Activated CD8-positive, alpha-beta memory T cell treated with anti-CD3 and anti-CD28 coated beads for 48 hours (primary cell): Measurements from ENCODE around the gene B3GNT2.
"Not testable (repeated sequence)": the region's sequence is repeated elsewhere in the genome, so short reads cannot be mapped to it uniquely, and the experiment has no call there.

Source experiments
- DNase-seq, 3 experiments: peaks; one replicate each; pipeline ENCODE4 v3.0.0-alpha.2; 2020; ENCODE audit warnings: low read depth in 2 of 3, low spot score in 2 of 3

B3GNT2 gene

DNA sequence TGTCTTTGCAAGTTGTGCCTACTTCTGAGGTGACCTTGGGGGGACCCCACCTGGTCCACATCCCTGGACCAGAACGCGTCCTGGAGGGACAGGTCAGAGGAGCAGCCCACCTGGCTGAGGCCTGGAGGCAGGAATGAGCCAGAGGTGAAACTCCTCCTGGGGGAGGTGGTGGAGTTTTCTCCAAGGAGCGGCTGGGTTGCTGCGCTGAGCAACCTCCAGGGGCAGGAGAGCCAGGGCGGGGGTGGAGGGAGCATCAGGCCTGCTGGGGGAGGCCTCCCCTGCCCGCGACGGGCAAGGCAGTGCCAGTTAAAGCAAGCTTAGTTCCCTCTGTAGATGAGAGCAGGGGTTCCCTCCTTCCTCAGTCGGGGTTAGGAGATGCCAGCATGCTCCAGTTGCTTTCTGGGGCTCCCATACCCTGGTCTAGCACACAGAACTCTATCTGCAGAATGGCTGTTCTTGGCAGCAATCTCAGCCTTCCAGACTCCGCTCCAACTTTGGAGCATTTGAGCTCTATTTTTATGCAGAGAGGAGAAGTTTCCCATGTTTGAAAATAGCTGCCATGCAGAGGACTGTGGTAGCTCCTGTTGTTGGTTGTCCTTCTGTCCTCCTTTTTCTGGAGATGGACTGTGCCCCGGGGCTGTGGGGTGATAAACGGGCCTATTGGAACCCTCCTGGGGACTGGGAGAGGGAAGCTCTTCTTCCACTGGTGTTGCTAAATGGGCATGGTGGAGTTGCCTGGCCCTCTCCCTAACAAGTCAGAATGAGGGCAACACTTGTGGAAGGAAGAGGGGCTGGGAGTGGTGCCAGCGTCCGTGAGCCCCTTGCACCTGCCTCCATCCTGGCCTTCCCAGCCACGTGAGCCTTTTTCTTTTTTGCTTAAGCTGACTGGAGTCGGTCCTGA, 39.1 kb downstream of the B3GNT2 start:
- no peak for DNase-seq

DNA sequence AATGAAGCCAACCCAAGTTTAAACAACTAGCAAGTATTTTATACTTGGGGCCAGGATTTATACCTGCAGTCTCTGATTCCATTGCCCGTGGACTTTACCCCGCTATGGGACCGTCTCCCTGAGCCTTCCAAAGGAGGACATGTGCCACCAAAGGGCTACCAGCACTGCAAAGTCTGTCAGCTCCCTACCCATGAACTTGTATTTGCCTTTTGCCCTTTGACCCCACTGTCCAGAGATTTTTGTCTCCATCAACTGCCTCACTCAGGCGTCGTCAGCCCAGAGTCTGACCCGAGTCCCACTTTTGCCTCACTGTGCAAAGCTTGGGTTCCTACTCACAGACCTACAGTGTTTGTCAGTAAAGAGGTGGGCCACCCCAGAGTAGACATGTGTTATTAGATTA, 40.6 kb downstream of the B3GNT2 start:
- DNase-seq, result no peak

DNA sequence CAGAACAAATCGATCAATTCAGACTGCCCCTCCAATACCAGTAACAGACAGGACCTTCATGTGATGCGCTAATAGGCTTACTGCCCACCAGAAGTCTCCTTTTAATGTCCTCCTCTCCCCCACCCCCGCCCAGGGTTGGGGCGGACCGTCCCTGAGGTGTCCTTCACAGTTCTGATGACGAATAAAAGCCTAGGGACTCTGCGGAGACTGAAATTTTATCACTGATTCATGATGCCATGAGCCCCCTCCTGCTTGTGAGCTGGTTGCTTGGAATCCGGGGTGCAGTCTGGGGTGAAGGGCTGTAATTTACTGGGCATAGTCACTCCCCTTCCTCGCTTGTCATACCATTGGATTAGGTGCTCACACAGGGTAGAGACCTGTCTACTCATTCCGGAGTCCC, 42.3 kb downstream of the B3GNT2 start:
- DNase-seq, result no peak

DNA sequence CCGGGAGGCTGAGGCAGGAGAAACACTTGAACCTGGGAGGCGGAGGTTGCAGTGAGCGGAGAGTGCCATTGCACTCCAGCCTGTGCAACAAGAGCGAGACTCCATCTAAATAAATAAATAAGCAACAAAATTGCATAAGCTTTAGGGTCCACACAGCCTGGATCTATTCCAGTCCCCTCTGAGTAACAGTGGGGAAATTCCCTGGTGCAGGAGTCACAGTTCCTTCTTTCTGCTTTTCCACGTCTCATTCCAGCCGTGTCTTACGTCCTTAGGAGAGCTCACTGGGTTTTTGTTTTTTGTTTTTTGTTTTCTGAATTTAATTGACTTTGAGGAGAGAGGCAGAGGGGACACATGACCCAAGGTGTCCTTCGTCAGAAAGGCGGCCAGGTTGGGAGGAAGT, 44.6 kb downstream of the B3GNT2 start:
- DNase-seq, result no peak

DNA sequence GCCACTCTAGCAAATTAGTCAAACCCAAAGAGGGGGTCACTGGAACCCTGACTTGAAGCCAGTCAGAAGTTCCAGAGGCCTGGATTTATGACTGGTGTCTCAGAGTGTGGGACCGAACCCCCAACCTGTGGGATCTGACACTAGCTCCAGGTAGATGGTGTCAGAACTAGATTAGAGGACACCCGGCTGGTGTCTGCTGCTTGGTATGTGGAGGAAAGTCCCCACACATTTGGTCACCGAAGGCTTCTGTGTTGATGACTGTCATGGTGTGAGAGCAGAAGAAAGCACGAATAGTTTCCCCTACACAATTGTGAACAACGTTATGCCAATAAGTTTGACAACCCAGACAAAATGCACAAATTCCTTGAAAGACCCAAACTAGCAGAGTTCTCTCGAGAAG, 48.1 kb downstream of the B3GNT2 start:
- no peak for DNase-seq

DNA sequence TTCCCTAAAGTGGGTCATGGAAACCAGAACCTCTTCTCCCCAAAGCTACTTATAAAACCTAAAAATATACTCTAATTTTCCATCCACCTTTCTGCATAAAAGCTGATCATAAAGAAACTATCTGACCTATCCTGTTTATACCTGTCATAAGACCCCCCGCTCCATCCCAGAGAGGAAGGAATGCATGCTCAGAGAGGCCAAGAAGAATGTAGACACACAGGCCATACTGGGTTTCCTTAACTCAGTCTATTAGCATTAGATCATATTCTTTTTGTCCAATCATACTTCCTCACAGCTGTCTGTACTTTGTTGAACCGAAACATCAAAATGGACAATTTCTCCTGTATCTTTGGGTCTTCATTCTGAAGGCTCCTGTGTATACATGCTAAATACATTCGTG, 52.3 kb downstream of the B3GNT2 start:
- no peak for DNase-seq

DNA sequence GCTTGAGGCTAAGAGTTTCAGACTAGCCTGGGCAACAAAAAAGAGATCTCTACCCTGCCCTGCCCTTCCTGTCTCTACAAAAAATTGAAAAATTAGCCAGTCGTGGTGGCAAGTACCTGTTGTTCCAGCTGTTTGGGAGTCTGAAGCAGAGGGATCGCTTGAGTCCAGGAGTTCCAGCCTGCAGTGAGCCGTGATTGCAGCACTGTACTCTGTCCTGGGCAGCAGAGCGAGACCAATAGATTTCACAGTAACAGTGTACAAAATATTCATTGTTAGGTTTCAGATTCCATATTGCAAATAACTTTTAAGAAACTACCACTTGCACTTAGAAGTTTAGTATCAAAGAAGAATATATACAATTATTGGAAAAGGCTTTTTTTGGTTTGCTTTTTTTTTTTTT, 54.3 kb downstream of the B3GNT2 start:
- no peak for DNase-seq

DNA sequence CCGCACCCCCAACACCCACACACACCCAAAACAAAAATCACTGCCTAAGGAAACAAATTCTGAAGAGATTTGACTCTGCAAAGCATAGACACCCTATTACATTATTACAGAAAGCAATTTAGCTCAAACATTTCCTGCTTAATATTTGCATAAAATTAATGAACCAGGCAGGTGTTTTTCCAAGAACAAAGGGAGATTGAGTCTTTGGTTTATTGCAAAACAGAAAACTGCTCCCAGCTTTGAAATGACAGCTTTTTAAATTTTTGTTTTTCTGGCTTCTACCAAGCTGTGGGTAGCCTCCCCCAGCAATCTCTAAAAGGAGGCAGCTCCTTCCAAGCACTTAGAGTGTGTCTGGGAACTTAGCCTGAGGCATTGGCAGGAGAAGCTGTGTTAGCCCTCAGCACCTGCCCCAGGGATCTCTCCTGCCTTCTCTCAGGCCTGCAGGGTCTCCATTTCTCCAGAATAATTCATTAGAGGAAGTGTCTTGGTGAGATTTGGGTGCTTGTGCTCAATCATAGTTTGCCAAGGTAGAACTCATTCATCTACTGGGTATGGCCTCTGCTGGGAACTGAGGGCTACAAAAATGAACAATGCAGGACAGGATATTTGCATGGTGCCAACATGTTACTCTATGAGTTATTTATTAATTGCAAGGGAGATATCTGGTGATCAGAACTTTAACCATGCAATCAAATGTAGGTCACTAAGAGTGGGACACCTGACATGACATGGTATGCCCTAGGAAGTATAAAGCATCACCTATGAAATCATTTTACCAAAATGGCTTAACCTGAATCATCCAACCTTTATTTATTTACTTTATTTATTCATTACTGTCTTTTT, 58.7 kb downstream of the B3GNT2 start:
- DNase-seq, result no peak

DNA sequence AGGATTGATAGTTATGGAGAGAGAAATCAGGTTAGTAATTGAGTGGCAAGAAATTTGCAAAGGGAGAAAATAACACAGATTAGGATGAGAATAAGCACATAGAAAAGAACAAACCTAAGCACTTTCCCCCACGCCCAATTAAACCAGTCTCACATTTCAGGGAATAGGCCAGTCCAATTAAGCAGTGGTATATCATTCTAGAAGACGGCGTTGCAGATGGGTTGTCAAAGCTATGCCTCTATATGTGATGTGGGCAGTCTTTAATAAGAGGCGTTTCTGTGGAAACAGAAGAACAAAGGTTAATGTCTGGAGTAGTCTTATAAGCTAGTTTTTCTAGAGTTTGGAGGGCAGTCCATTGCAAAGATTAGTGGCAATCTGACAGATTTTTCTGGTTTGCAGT, 61.6 kb downstream of the B3GNT2 start:
- DNase-seq, result no peak

DNA sequence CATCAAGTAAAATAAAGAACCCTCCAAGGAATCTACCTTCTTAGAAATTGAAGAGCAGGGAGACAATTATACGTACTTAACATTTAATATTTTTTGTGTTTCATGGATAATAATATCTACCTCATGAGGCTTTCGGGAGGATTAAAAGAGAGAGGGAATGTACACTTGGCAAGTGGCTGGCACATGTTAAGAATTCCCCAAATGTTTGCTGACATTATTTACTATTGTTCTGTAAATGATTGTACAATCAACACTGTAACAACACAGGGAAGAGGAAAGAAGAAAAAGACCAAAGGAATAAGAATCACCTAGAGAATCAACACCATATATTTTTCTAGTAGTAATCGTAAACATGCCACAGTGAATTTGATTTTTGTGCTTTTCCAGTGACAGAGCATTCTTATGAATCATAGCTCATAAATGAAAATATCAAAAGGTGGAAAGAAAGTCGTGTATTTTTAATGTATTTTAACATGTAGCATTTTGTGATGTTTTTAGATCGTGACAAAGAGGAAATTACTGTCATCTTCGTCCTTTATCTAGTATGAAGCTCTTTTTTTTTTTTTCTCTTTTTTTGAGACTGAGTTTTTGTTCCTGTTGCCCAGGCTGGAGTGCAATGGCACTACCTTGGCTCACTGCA, 67.3 kb downstream of the B3GNT2 start:
- no peak for DNase-seq

DNA sequence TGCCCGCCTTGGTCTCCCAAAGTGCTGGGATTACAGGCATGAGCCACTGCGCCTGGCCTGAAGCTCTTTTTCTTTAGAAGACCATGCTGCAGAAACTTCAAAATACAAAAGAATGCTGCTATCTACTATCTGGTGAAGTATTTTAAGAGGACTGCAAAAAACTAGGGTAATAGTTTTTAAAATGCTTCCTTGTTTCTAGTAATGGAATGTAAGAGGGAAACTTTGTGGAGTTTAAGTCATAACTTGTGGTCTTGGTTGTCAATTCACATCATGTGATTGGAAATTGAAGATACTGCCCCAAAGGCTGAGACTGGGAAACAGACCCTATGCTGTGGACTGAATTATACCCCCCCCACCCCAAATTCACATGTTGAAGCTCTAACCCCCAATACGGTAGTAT, 68.3 kb downstream of the B3GNT2 start:
- DNase-seq, result no peak

DNA sequence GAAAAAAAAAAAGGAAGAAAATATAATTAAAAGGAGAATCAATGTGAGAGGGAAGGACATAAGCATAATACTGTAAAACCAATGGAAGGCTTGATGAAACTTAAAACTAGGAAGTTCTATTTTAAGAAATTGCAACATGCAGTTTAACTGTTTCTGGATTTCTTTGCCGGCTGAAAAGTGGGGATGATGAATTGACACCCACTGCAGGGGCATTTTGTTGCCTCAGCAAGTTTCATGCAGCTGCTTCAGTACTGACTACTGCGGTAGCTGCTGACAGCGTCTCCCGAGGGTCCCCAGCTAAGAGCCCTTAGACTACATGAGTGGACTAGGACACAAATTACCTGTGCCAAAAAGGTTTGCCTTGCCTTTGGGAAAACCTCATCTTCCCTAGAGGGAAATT, 69.2 kb downstream of the B3GNT2 start:
- DNase-seq, result no peak

DNA sequence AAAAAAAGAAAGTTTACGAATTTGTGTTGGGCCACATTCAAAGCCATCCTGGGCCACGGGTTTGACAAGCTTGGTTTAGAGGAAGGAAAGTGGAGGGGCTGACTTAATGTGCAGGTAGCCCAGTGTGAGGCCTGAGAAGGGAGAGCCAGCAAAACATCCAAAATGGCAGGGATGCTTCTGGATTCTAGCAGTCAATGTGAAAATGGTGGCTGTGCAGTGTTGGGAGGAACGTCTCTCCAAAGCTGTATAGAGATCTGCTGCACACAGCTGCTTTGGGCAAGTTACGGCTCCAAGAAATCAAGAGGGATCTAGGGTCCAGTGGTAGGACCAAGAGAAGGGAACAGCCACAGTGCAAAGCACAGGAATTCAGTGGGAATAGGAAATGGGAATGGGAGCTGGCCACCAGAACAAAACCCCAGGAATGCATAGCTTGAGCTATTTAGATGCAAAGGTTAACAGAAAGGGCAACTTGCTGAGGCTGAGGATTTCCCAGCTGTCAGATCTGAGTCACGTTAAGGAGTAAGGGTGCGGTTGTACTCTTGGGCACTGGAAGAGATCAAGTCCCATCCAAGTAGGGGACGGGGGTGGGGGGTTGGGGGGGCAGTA, 70.6 kb downstream of the B3GNT2 start:
- DNase-seq, result no peak

DNA sequence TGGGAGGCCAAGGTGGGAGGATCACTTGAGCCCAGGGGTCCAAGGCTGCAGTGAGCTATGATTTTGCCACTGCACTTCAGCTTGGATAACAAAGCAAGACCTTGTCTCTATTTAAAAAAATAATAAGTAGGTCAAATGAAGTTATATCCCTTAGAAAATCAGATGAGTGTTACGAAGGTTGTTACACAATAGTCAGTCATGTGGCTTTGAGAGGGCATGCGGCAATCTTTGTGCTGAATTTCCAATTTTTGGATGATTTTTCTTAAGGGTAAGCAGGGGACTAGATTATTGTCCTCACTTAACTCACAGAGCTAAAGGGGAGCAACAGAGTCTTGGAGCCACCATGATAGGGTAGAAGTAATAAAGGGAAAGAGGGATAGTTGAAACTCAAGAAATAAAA, 71.8 kb downstream of the B3GNT2 start:
- DNase-seq, result no peak

DNA sequence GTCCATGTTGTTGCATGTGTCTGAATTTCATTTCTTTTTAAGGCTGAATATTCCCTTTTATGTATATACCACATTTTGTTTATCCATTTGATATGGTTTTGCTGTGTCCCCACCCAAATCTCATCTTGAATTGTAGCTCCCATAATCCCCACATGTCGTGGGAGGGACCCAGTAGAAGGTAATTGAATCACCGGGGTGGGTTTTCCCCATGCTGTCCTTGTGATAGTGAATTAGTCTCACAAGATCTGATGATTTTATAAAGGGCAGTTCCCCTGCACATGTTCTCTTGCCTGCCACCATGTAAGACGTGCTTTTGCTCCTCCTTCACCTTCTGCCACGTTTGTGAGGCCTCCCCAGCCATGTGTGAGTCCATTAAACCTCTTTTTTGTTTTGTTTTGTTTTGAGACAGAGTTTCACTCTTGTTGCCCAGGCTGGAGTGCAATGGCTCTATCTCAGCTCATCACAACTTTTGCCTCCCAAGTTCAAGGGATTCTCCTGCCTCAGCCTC, 72.8 kb downstream of the B3GNT2 start:
- DNase-seq, result not testable (repeated sequence)

DNA sequence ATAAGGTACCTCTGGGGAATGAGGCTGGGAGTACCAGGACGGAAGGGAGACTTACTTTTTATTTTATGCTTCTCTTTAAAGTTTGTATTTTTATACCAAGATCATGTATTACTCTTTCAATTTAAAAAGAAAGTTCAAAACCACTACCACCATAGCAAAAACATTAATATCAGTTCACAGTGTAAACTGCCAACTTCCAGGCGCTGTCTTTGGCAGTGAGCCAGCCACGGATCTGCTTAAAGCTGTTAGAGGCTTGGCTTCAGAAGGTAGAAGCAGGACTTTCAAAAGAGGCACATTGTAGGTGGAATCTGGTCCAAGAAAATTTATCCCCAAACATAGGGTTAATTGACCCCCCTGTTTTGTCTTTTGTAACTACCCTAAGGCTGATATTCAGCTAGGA, 74.8 kb downstream of the B3GNT2 start:
- DNase-seq, result no peak
